ENCODE data around the gene ZBTB8OS. TPM values are rescaled to one million over a fixed set of nuclear protein-coding genes. Genes with fewer than 3 reads are reported as not detected.
A peak's percentile ranks its signal among the peaks of the same experiment; 100 is the strongest.
"Not testable (repeated sequence)": the region's sequence is repeated elsewhere in the genome, so short reads cannot be mapped to it uniquely, and the experiment has no call there.

The ZBTB8OS gene
- 81.1 and 92.2 TPM in 2 replicates for total RNA-seq (2014; rRNA removed; shearing (Covaris generic))

DNA sequence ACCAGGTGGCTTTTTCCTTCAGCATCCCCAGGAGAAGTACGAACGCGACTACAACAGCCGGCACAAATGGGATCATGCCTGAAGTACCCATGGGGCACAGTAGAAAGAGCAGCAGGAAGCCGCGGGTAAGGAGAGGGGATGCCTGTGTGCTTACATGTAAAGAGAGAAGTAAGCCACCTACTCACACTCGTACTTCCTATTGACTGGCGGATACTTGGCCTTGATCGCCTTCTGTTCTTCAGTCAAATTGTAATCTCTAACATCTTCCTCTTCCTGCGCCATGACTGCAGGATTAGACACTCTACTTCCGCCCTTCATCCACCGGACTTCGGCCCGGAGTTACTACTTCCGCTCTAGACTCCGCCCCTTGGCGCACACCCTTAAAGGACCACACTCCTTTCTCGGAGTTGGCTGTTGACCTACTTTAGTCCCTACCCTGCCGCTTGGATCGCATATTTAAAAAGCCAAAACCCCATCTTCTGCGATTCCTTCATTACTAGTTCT, at the start of gene ZBTB8OS:
TSS of gene ZBTB8OS (minus strand) at position 303 of the 504 bp plus-strand sequence. CDS start at position 282, 21 bp downstream.
- DNase-seq (ENCODE audit: low read depth in 1 of 2, low spot score in 2 of 2): peak; percentile 92 to 93
- Histone ChIP-seq H3K36me3 (peaks cover 45% of the 10 kb centered on the region), H3K4me3 (peak within 1 kb of the TSS; percentile 72), H3K27ac (peak within 1 kb of the TSS; percentile 98), H3K27me3 (replicated peaks) (no peaks in the 10 kb centered on the region), H3K4me1 (replicated peaks) (peaks cover 24% of the 10 kb centered on the region), H3K9me3 (replicated peaks) (no peaks in the 10 kb centered on the region)

DNA sequence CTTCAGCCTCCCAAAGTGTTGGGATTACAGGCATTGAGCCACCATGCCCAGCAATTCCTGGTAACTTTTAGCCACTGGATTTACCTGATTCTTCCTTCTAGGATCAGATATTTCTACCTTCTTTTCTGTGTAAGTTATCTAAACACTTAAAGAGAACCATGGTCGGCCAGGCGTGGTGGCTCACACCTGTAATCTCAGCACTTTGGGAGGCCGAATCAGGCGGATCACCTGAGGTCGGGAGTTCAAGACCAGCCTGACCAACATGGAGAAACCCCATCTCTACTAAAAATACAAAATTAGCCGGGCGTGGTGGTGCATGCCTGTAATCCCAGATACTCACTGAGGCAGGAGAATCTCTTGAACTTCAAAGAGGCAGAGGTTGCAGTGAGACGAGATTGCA, 46.6 kb upstream of the ZBTB8OS start:
- not testable (repeated sequence) for H3K4me3 ChIP-seq; H3K27ac ChIP-seq; H3K9me3 ChIP-seq (replicated peaks); H3K27me3 ChIP-seq (replicated peaks); DNase-seq (ENCODE audit: low read depth in 1 of 2, low spot score in 2 of 2)
- Histone ChIP-seq H3K36me3 (peaks cover 88% of the 10 kb centered on the region), H3K4me1 (replicated peaks) (peaks cover 70% of the 10 kb centered on the region)

DNA sequence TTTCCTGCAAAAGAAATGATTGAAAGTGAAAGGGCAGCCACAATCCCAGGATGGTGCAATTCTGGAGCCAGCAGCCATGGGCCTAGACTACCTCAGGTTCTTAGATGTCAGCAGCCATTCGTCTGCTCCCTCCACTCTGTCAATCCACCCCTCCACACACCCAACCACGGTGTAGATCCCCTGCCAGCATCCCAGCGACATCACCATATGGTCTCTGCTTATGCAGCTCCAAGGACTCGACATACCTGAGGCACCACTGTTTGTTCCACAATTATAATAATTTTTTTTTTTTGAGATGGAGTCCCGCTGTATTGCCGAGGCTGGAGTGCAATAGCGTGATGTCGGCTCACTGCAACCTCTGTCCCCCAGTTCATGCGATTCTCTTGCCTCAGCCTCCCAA, 45.7 kb upstream of the ZBTB8OS start:
- no peaks in the 10 kb centered on the region for H3K9me3 ChIP-seq (replicated peaks)
- no peak for DNase-seq (ENCODE audit: low read depth in 1 of 2, low spot score in 2 of 2)
- no peaks in the 10 kb centered on the region for H3K27me3 ChIP-seq (replicated peaks)
- H3K4me3 ChIP-seq: no peak overlapping the region
- H3K27ac ChIP-seq: no peak overlapping the region
- H3K4me1 ChIP-seq (replicated peaks): peaks cover 61% of the 10 kb centered on the region
- peaks cover 88% of the 10 kb centered on the region for H3K36me3 ChIP-seq

- no peak overlapping the region for H3K27ac ChIP-seq
These were observed 45.0 kb upstream of the ZBTB8OS start for GRCh38 chr1:32695098-32695904.

DNA sequence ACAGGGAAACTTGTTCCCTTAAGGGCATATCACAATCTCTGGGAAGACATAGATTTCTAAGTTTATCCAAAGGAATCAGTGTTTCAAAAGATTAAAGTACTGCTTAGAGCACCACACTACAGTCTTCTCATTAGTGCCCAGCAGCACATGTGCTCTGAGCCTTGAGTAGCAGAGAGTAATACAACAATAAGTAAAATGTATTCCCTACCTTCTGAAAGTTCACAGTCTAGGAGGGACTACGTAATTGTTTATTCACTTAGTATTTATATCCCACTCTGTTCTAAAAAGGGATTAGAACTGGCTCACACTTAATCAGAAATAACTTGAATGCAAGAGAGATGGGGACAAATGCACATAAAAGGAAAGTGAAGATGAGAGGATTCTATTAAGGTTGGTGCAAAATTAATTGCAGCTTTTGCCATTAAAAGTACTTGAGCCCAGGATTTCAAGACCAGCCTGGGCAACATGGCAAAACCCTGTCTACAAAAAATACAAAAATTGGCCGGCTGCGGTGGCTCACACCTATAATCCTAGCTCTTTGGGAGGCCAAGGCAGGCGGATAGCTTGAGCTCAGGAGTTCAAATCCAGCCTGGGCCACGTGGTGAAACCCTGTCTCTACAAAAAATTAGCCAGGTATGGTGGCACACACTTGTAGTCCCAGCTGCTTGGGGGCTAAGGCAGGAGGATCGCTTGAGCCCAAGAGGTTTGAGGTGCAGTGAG, 43.3 kb upstream of the ZBTB8OS start:
- Histone ChIP-seq H3K9me3 (replicated peaks) (no peaks in the 10 kb centered on the region), H3K36me3 (peaks cover 98% of the 10 kb centered on the region)

More at GRCh38 chr1:32695098-32695904, 45.0 kb upstream of the ZBTB8OS start:
- Histone ChIP-seq H3K4me3 (no peak overlapping the region), H3K36me3 (peaks cover 88% of the 10 kb centered on the region), H3K27me3 (replicated peaks) (no peaks in the 10 kb centered on the region), H3K9me3 (replicated peaks) (no peaks in the 10 kb centered on the region), H3K4me1 (replicated peaks) (peaks cover 53% of the 10 kb centered on the region)
- DNase-seq (ENCODE audit: low read depth in 1 of 2, low spot score in 2 of 2): peak; percentile 37 to 77

GRCh38 chr1:32686387-32686786, 36.0 kb upstream of the ZBTB8OS start:
- H3K9me3 ChIP-seq (replicated peaks): no peaks in the 10 kb centered on the region
- no peaks in the 10 kb centered on the region; the same call in 1 of the 2 replicates for H3K27me3 ChIP-seq (replicated peaks)
- no peak overlapping the region for H3K4me3 ChIP-seq
- H3K4me1 ChIP-seq (replicated peaks): peaks cover 7% of the 10 kb centered on the region; the same call in 1 of the 2 replicates
- H3K36me3 ChIP-seq: peaks cover 98% of the 10 kb centered on the region
- no peak for DNase-seq (ENCODE audit: low read depth in 1 of 2, low spot score in 2 of 2)
- no peak overlapping the region for H3K27ac ChIP-seq

More for the DNA sequence above, 43.3 kb upstream of the ZBTB8OS start:
- H3K4me3 ChIP-seq: no peak overlapping the region
- no peaks in the 10 kb centered on the region for H3K27me3 ChIP-seq (replicated peaks)
- peaks cover 36% of the 10 kb centered on the region for H3K4me1 ChIP-seq (replicated peaks)
- no peak for DNase-seq (ENCODE audit: low read depth in 1 of 2, low spot score in 2 of 2)
- no peak overlapping the region for H3K27ac ChIP-seq

DNA sequence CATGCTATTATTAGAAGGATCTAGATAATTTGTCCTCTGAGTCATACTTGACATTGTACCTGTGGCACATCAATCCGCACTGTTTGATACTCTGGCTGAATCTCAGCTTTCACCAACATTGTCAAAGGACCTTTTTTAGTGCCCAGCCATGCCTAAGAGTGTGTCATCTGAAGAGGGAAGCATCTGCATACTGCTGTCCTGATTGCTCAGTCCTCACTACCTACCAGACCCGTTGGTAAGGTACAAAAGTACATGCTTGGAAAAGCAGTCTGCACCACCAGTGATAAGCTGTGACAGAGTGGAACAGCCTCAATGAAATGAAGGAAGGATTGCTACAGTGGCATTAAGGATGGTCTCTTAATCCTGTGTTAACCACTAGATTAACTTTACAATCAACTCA, 35.1 kb upstream of the ZBTB8OS start:
- no peaks in the 10 kb centered on the region for H3K9me3 ChIP-seq (replicated peaks)
- no peak for DNase-seq (ENCODE audit: low read depth in 1 of 2, low spot score in 2 of 2)
- H3K27ac ChIP-seq: no peak overlapping the region
- no peaks in the 10 kb centered on the region; the same call in 1 of the 2 replicates for H3K27me3 ChIP-seq (replicated peaks)
- H3K4me1 ChIP-seq (replicated peaks): peaks cover 7% of the 10 kb centered on the region; the same call in 1 of the 2 replicates
- H3K4me3 ChIP-seq: no peak overlapping the region
- H3K36me3 ChIP-seq: peaks cover 98% of the 10 kb centered on the region

GRCh38 chr1:32684167-32684811, 33.9 kb upstream of the ZBTB8OS start:
- Histone ChIP-seq H3K9me3 (replicated peaks) (no peaks in the 10 kb centered on the region), H3K27ac (no peak overlapping the region), H3K27me3 (replicated peaks) (no peaks in the 10 kb centered on the region; the same call in 1 of the 2 replicates), H3K36me3 (peaks cover 93% of the 10 kb centered on the region), H3K4me1 (replicated peaks) (peaks cover 7% of the 10 kb centered on the region; the same call in 1 of the 2 replicates), H3K4me3 (no peak overlapping the region)
- DNase-seq (ENCODE audit: low read depth in 1 of 2, low spot score in 2 of 2): no peak

DNA sequence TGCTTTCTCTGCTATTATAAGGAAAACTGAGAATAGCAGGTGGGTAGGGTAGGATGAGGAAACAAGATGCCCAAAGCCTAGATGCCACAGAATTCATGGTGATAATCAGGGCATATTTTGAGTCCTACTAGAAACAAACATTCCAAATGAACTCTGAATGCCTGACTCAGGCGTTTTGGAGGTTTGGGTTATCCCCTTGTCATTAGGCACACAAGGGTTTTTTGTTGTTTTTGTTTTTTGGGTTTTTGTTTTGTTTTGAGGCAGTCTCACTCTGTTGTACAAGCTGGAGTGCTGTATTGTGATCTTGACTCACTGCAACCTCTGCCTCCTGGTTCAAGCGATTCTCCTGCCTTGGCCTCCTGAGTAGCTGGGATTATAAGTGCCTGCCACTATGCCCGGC, 33.0 kb upstream of the ZBTB8OS start:
- Histone ChIP-seq H3K4me1 (replicated peaks) (peaks cover 7% of the 10 kb centered on the region; the same call in 1 of the 2 replicates), H3K27me3 (replicated peaks) (no peaks in the 10 kb centered on the region; the same call in 1 of the 2 replicates), H3K27ac (no peak overlapping the region), H3K36me3 (peaks cover 93% of the 10 kb centered on the region), H3K4me3 (no peak overlapping the region), H3K9me3 (replicated peaks) (no peaks in the 10 kb centered on the region)
- no peak for DNase-seq (ENCODE audit: low read depth in 1 of 2, low spot score in 2 of 2)

DNA sequence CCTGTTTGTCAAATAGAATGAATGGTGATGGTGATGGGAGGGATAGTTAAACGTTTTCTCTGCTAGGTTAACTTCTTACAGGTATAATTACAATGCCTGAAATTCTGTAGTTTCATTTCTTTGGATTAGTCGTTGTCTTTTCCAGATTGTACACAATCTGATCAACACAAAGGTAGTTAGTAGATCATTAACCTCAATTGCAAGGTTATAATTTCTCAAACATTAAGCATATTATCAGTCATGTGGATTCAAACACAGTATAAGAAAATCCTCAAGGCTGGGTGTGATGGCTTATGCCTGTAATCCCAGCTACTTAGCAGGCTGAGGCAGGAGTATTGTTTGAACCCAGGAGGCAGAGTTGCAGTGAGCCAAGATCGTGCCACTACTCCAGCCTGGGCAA, 31.6 kb upstream of the ZBTB8OS start:
- Histone ChIP-seq H3K36me3 (peaks cover 95% of the 10 kb centered on the region), H3K27ac (no peak overlapping the region), H3K4me1 (replicated peaks) (peaks cover 7% of the 10 kb centered on the region; the same call in 1 of the 2 replicates), H3K4me3 (no peak overlapping the region), H3K27me3 (replicated peaks) (no peaks in the 10 kb centered on the region; the same call in 1 of the 2 replicates), H3K9me3 (replicated peaks) (no peaks in the 10 kb centered on the region; the same call in 1 of the 2 replicates)
- no peak for DNase-seq (ENCODE audit: low read depth in 1 of 2, low spot score in 2 of 2)

GRCh38 chr1:32681509-32681908, 31.2 kb upstream of the ZBTB8OS start:
- H3K27ac ChIP-seq: no peak overlapping the region
- no peak overlapping the region for H3K4me3 ChIP-seq
- H3K4me1 ChIP-seq (replicated peaks): peaks cover 7% of the 10 kb centered on the region; the same call in 1 of the 2 replicates
- no peaks in the 10 kb centered on the region for H3K27me3 ChIP-seq (replicated peaks)
- H3K9me3 ChIP-seq (replicated peaks): no peaks in the 10 kb centered on the region; the same call in 1 of the 2 replicates
- no peak for DNase-seq (ENCODE audit: low read depth in 1 of 2, low spot score in 2 of 2)
- peaks cover 95% of the 10 kb centered on the region for H3K36me3 ChIP-seq

DNA sequence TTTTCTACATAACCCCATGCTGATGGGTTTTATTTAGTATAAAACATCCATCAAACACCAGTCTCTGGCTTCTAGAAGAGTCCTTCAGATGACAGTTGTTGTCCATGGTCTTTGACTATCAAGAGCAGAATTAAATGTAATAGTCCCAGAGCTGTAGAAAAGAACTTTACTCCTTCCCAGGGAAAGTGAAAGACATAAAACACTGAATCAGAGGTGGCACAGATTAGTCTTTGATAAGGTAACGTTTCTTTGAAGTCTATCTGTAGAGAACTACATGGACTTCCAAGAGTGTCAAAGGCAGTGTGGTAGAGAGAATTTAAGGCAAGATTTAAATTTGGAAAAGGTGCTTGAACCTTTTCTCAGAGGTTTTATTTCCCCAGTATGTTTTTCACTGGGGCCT, 30.3 kb upstream of the ZBTB8OS start:
- no peak for DNase-seq (ENCODE audit: low read depth in 1 of 2, low spot score in 2 of 2)
- H3K4me3 ChIP-seq: no peak overlapping the region
- no peak overlapping the region for H3K27ac ChIP-seq
- H3K9me3 ChIP-seq (replicated peaks): no peaks in the 10 kb centered on the region; the same call in 1 of the 2 replicates
- no peaks in the 10 kb centered on the region for H3K27me3 ChIP-seq (replicated peaks)
- peaks cover 95% of the 10 kb centered on the region for H3K36me3 ChIP-seq
- H3K4me1 ChIP-seq (replicated peaks): 0 out of 2 replicates have a peak, but pooled peaks cover 7% of the 10 kb centered on the region

DNA sequence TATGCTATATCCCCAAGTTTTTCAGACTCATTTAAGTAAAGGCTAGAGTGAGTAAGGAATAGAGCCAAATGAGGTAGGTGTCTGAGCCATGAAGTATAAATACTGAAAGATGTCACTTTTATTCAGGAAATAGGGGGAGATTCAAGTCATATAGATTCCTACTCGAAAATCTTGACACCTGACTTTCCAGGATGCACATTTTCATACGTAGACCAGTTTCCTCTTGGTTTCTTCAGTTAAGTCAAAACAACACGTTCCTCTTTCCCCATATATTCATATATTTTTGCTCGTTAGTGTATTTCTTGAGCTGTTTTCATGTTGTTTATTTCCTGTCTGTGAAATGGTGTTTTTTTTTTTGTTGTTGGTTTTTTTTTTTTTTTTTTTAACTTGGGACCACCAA, 29.6 kb upstream of the ZBTB8OS start:
- H3K36me3 ChIP-seq: peaks cover 95% of the 10 kb centered on the region
- not testable (repeated sequence) for H3K27me3 ChIP-seq (replicated peaks); H3K27ac ChIP-seq; H3K4me1 ChIP-seq (replicated peaks); DNase-seq (ENCODE audit: low read depth in 1 of 2, low spot score in 2 of 2); H3K9me3 ChIP-seq (replicated peaks); H3K4me3 ChIP-seq

Measured in SJSA1 (cell line).